Chondrocyte (in vitro differentiated cells): ENCODE results near the gene BCOR. TPM values are rescaled to one million over a fixed set of nuclear protein-coding genes. Genes with fewer than 3 reads are reported as not detected.

Source experiments
- DNase-seq: peaks from one replicate; pipeline ENCODE4 v3.0.0; 2021; ENCODE audit warnings: mixed read lengths, low spot score
- H3K27ac Mint-ChIP-seq: one replicate; pipeline ENCODE4 v1.8.0; 2021; ENCODE audit warnings: mild to moderate bottlenecking, moderate library complexity, mixed read lengths; ENCODE audit not compliant: unreplicated experiment
- H3K27me3 Mint-ChIP-seq: 2 replicates; pipeline ENCODE4 v1.8.0; 2021; ENCODE audit warnings: low read depth, mixed read lengths
- H3K36me3 Mint-ChIP-seq: 2 replicates; pipeline ENCODE4 v1.8.0; 2021; ENCODE audit warnings: low read depth, mixed read lengths
- H3K4me1 Mint-ChIP-seq: 2 replicates; pipeline ENCODE4 v1.8.0; 2021; ENCODE audit warnings: low read depth, mild to moderate bottlenecking, mixed read lengths
- H3K4me3 Mint-ChIP-seq: one replicate; pipeline ENCODE4 v1.8.0; 2021; ENCODE audit warnings: mild to moderate bottlenecking, moderate library complexity, mixed read lengths; ENCODE audit not compliant: unreplicated experiment
- H3K9me3 Mint-ChIP-seq: 2 replicates; pipeline ENCODE4 v1.8.0; 2021; ENCODE audit warnings: low read depth, mixed read lengths
- total RNA-seq: library from RNA; stranded (reverse); gene quantifications from 3 replicates; pipeline ENCODE4 v1.2.1, GENCODE V29; 2021
- TF ChIP-seq, protein P1 (sequence below): fragments of 200-600 bp; sonication (generic); IDR thresholded peaks from 2 replicates; pipeline ENCODE4 v1.5.0; 2021; ENCODE audit warnings: antibody characterized with exemption, mild to moderate bottlenecking, moderate library complexity

The BCOR gene
- total RNA-seq, 1 donor from 2014 or later: 11.0 TPM

GRCh38 chrX:40056420-40056819 lies 41.3 kb downstream of the BCOR start:
- Mint-ChIP-seq H3K4me1 (no peaks in the 10 kb centered on the region), H3K27ac (no peak overlapping the region)

GRCh38 chrX:40055495-40055894 lies 42.3 kb downstream of the BCOR start:
- H3K9me3 Mint-ChIP-seq: peaks cover 27% of the 10 kb centered on the region
- H3K4me3 Mint-ChIP-seq: no peak overlapping the region
- TF ChIP-seq, protein P1, sequence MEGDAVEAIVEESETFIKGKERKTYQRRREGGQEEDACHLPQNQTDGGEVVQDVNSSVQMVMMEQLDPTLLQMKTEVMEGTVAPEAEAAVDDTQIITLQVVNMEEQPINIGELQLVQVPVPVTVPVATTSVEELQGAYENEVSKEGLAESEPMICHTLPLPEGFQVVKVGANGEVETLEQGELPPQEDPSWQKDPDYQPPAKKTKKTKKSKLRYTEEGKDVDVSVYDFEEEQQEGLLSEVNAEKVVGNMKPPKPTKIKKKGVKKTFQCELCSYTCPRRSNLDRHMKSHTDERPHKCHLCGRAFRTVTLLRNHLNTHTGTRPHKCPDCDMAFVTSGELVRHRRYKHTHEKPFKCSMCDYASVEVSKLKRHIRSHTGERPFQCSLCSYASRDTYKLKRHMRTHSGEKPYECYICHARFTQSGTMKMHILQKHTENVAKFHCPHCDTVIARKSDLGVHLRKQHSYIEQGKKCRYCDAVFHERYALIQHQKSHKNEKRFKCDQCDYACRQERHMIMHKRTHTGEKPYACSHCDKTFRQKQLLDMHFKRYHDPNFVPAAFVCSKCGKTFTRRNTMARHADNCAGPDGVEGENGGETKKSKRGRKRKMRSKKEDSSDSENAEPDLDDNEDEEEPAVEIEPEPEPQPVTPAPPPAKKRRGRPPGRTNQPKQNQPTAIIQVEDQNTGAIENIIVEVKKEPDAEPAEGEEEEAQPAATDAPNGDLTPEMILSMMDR: no peak
- peak; percentile 10 for DNase-seq
- H3K27me3 Mint-ChIP-seq: no peaks in the 10 kb centered on the region
- no peak overlapping the region for H3K27ac Mint-ChIP-seq
- H3K36me3 Mint-ChIP-seq: peaks cover 34% of the 10 kb centered on the region
- no peaks in the 10 kb centered on the region for H3K4me1 Mint-ChIP-seq

More at GRCh38 chrX:40056420-40056819, 41.3 kb downstream of the BCOR start:
- TF ChIP-seq, protein P1: no peak
- DNase-seq: peak; percentile 41
- peaks cover 19% of the 10 kb centered on the region for H3K9me3 Mint-ChIP-seq
- no peak overlapping the region for H3K4me3 Mint-ChIP-seq
- peaks cover 27% of the 10 kb centered on the region for H3K36me3 Mint-ChIP-seq
- no peaks in the 10 kb centered on the region for H3K27me3 Mint-ChIP-seq

- Mint-ChIP-seq H3K36me3 (peaks cover 39% of the 10 kb centered on the region), H3K4me3 (no peak overlapping the region), H3K27me3 (no peaks in the 10 kb centered on the region), H3K9me3 (peaks cover 32% of the 10 kb centered on the region), H3K27ac (no peak overlapping the region), H3K4me1 (no peaks in the 10 kb centered on the region)
- DNase-seq: no peak
- TF ChIP-seq, protein P1: no peak
Observed at GRCh38 chrX:40054793-40055192, 43.0 kb downstream of the BCOR start.

GRCh38 chrX:40050532-40050931 lies 47.2 kb downstream of the BCOR start:
- H3K9me3 Mint-ChIP-seq: peaks cover 52% of the 10 kb centered on the region
- TF ChIP-seq, protein P1: no peak
- no peak overlapping the region for H3K27ac Mint-ChIP-seq
- no peaks in the 10 kb centered on the region for H3K4me1 Mint-ChIP-seq
- no peak overlapping the region for H3K4me3 Mint-ChIP-seq
- H3K36me3 Mint-ChIP-seq: peaks cover 52% of the 10 kb centered on the region
- DNase-seq: no peak
- no peaks in the 10 kb centered on the region for H3K27me3 Mint-ChIP-seq

GRCh38 chrX:40049084-40049641 lies 48.6 kb downstream of the BCOR start:
- H3K27me3 Mint-ChIP-seq: no peaks in the 10 kb centered on the region
- H3K9me3 Mint-ChIP-seq: peaks cover 54% of the 10 kb centered on the region
- peaks cover 49% of the 10 kb centered on the region for H3K36me3 Mint-ChIP-seq
- H3K4me3 Mint-ChIP-seq: no peak overlapping the region
- no peak overlapping the region for H3K27ac Mint-ChIP-seq
- no peak for DNase-seq
- H3K4me1 Mint-ChIP-seq: no peaks in the 10 kb centered on the region
- TF ChIP-seq, protein P1: no peak
